Endothelial cell of umbilical vein (primary cell): ENCODE data around the gene CDC45. TPM values are rescaled to one million over a fixed set of nuclear protein-coding genes. Genes with fewer than 3 reads are reported as not detected.

Experiments used
- BruUV-seq: library from RNA; stranded (reverse); fragments of 400-500 nt; replicated peaks from 2 replicates; lab custom pipeline; 2021; lab: Mats Ljungman, UMichigan
- CTCF ChIA-PET: fragments of 300-600, 350-600 bp; sonication (Branson Sonifier 250); formaldehyde crosslinking; loops from one replicate; lab custom pipeline; 2021; ENCODE audit warnings: antibody characterized with exemption, inconsistent platforms; lab: Charles Lee
- POLR2A ChIA-PET: fragments of 300-600, 350-600 bp; sonication (Branson Sonifier 250); formaldehyde crosslinking; loops from one replicate; lab custom pipeline; 2021; ENCODE audit warnings: antibody characterized with exemption, inconsistent platforms; lab: Charles Lee
- DNase-seq: peaks from one replicate; pipeline ENCODE4 v3.0.0-alpha.2; 2011; ENCODE audit warnings: low read depth, low spot score
- FAIRE-seq: peaks from 2 replicates; lab custom pipeline; 2011; peaks lifted over from hg19 to GRCh38; lab: Jason Lieb, UNC
- H2AFZ ChIP-seq: 2 replicates; pipeline ENCODE4 v1.6.0; 2012; ENCODE audit warnings: low read depth, low read length, control low read depth, inconsistent platforms
- H3K27ac ChIP-seq: 2 replicates; pipeline ENCODE4 v1.5.1; 2011; ENCODE audit warnings: low read depth, mild to moderate bottlenecking, control low read depth, low read length, moderate library complexity; ENCODE audit not compliant: insufficient read depth
- H3K27me3 ChIP-seq, 2 experiments: 2 replicates each; pipeline versions ENCODE4 v1.6.0 to v1.6.1; 2011; ENCODE audit warnings: low read length in 2 of 2, mixed read lengths in 1 of 2; ENCODE audit not compliant: control insufficient read depth in 2 of 2, insufficient read depth in 2 of 2
- H3K36me3 ChIP-seq, 2 experiments: 2 replicates in 1 of 2; 3 replicates in 1 of 2; pipeline ENCODE4 v1.5.1; 2011; ENCODE audit warnings: low read length in 2 of 2, mild to moderate bottlenecking in 1 of 2, moderate library complexity in 1 of 2; ENCODE audit not compliant: control insufficient read depth in 2 of 2, insufficient read depth in 2 of 2; ENCODE audit errors: extremely low read depth in 1 of 2
- H3K4me1 ChIP-seq: 3 replicates; pipeline ENCODE4 v1.5.1; 2011; ENCODE audit warnings: mild to moderate bottlenecking, low read length; ENCODE audit not compliant: control insufficient read depth, insufficient read depth; ENCODE audit errors: extremely low read depth
- H3K4me2 ChIP-seq: 2 replicates; pipeline ENCODE4 v1.6.1; 2011; ENCODE audit warnings: low read length, control low read depth, mixed read lengths; ENCODE audit not compliant: insufficient read depth
- H3K4me3 ChIP-seq, 3 experiments: fragments of 200-600 bp in 1 of 3; sonication (generic), shearing (Covaris generic) in 1 of 3; replicated peaks in 1 of 3; 2 replicates each; pipeline ENCODE4 v1.5.1; 2011 to 2016; ENCODE audit warnings: control low read depth in 3 of 3, low read length in 3 of 3, mild to moderate bottlenecking in 2 of 3, inconsistent platforms in 1 of 3, low read depth in 1 of 3, moderate library complexity in 1 of 3; ENCODE audit not compliant: insufficient read depth in 1 of 3
- H3K79me2 ChIP-seq: 2 replicates; pipeline ENCODE4 v1.6.0; 2012; ENCODE audit warnings: low read length, inconsistent platforms; ENCODE audit not compliant: control insufficient read depth, insufficient read depth
- H3K9ac ChIP-seq: replicated peaks from 2 replicates; pipeline ENCODE3; 2011; ENCODE audit warnings: low read length, control low read depth; ENCODE audit not compliant: insufficient read depth; ENCODE audit errors: extremely low read depth
- H3K9me1 ChIP-seq: replicated peaks from 3 replicates; pipeline ENCODE4 v1.6.0; 2011; ENCODE audit warnings: mild to moderate bottlenecking, low read length; ENCODE audit not compliant: control insufficient read depth, insufficient read depth; ENCODE audit errors: extremely low read depth
- H3K9me3 ChIP-seq: replicated peaks from 2 replicates; pipeline ENCODE4 v1.5.1; 2012; ENCODE audit warnings: low read length, inconsistent platforms; ENCODE audit not compliant: control insufficient read depth, insufficient read depth
- H4K20me1 ChIP-seq: replicated peaks from 2 replicates; pipeline ENCODE3; 2011; ENCODE audit warnings: mild to moderate bottlenecking, low read length; ENCODE audit not compliant: control insufficient read depth, insufficient read depth; ENCODE audit errors: extremely low read depth
- CTCF ChIP-seq, 2 donors: IDR thresholded peaks; 1 replicate in 1 of 2; 2 replicates in 1 of 2; pipeline ENCODE4 v1.5.1; 2011; ENCODE audit warnings: low read length in 2 of 2, mild to moderate bottlenecking in 2 of 2, moderate library complexity in 2 of 2, control low read depth in 1 of 2, inconsistent platforms in 1 of 2, low read depth in 1 of 2; ENCODE audit not compliant: insufficient read depth in 1 of 2; ENCODE audit errors: extremely low read depth in 1 of 2
- EZH2 ChIP-seq: IDR thresholded peaks from 2 replicates; pipeline ENCODE4 v1.6.1; 2012; ENCODE audit warnings: borderline replicate concordance, low read depth, mild to moderate bottlenecking, moderate library complexity, low read length, inconsistent platforms; ENCODE audit not compliant: severe bottlenecking
- FOS ChIP-seq: IDR thresholded peaks from 2 replicates; pipeline ENCODE4 v1.6.1; 2011; ENCODE audit warnings: mild to moderate bottlenecking, low read length, moderate library complexity, borderline replicate concordance; ENCODE audit not compliant: insufficient read depth
- GATA2 ChIP-seq: IDR thresholded peaks from 2 replicates; pipeline ENCODE4 v1.7.0; 2011; ENCODE audit warnings: low read depth, mild to moderate bottlenecking, moderate library complexity, mixed read lengths, low read length; ENCODE audit not compliant: insufficient read length, insufficient read depth
- JUN ChIP-seq: IDR thresholded peaks from 2 replicates; pipeline ENCODE4 v1.6.1; 2011; ENCODE audit warnings: borderline replicate concordance, low read depth; ENCODE audit not compliant: insufficient read length, insufficient read depth
- MYC ChIP-seq: IDR thresholded peaks from one replicate; pipeline ENCODE4 v1.6.1; 2011; ENCODE audit warnings: mild to moderate bottlenecking, low read depth, low read length
- POLR2A ChIP-seq: IDR thresholded peaks from 2 replicates; pipeline ENCODE4 v1.6.1; 2012; ENCODE audit warnings: low read depth, mild to moderate bottlenecking, control low read depth, low read length
- POLR2AphosphoS5 ChIP-seq: IDR thresholded peaks from 2 replicates; pipeline ENCODE4 v1.6.1; 2012; ENCODE audit warnings: low read depth, mild to moderate bottlenecking, control low read depth, low read length, moderate library complexity; ENCODE audit not compliant: insufficient read depth
- dilution Hi-C: fragments of 300-500 bp; cut with MboI; formaldehyde crosslinking; loops from one replicate; pipeline ENCODE4 v1.15.0; 2019; ENCODE audit warnings: low sequenced_read_pairs; ENCODE audit not compliant: extremely low pct_ligation_motif_present
- intact Hi-C: fragments of 100-400 bp; cut with micrococcal nuclease; formaldehyde crosslinking; loops from one replicate; pipeline ENCODE4 v1.10.0; 2022
- polyA plus RNA-seq, 4 experiments: library from polyadenylated mRNA; depleted of rRNA in 3 of 4; stranded (reverse) in 3 of 4; unstranded in 1 of 4; fragments of >200 nt; gene quantifications; 2 replicates each; pipeline versions ENCODE4 v1.2.1 to v1.2.3, GENCODE V29; 2011 to 2012; ENCODE audit warnings: missing spikeins in 1 of 4
- total RNA-seq: library from RNA; stranded (reverse); gene quantifications from 2 replicates; pipeline ENCODE4 v1.2.3, GENCODE V29; 2021
- TF ChIP-seq, protein P1 (sequence below): IDR thresholded peaks from 2 replicates; pipeline ENCODE4 v1.6.1; 2011; ENCODE audit not compliant: insufficient read depth, insufficient read length

Gene CDC45
- total and polyA plus RNA-seq, 2 donors (not counting 3 experiments of a cell fraction or from before 2014, with no cell fraction given), result 36.6 to 40.6 TPM

GRCh38 chr22:19569276-19569640 lies 89.5 kb downstream of the CDC45 start:
- Histone ChIP-seq H3K9me3 (no peaks in the 10 kb centered on the region), H4K20me1 (no peaks in the 10 kb centered on the region), H3K36me3 (no peaks in the 10 kb centered on the region), H3K27ac (no peak overlapping the region), H3K79me2 (no peaks in the 10 kb centered on the region), H3K4me1 (peaks cover 50% of the 10 kb centered on the region), H3K4me3 (no peak overlapping the region), H3K9ac (no peak overlapping the region), H2AFZ (no peak overlapping the region), H3K9me1 (no peaks in the 10 kb centered on the region), H3K4me2 (no peak overlapping the region), H3K27me3 (no peaks in the 10 kb centered on the region)
- no TSS peak for BruUV-seq
- CTCF ChIA-PET, result interaction anchor here (1.0 to 2.6 kb wide), 7 partner anchors 8 to 73 kb away, joined by 3 to 14 read pairs (median 3); partner anchors contain the start of gene CLDN5
- dilution Hi-C loops, result no loop called here
- POLR2A ChIA-PET, result interaction anchor here (1.3 kb wide), 1 partner anchor 10 kb away, joined by 3 read pairs; no protein-coding TSS in a partner anchor
- FAIRE-seq, result no peak
- no peak for DNase-seq
- TF ChIP-seq EZH2 (no peak), JUN (no peak)
- intact Hi-C loops, result no loop called here

- no TSS peak for BruUV-seq
- Histone ChIP-seq H3K36me3 (no peaks in the 10 kb centered on the region), H3K4me1 (peaks cover 50% of the 10 kb centered on the region), H3K27ac (no peak overlapping the region), H3K79me2 (no peaks in the 10 kb centered on the region), H2AFZ (no peak overlapping the region), H4K20me1 (no peaks in the 10 kb centered on the region), H3K9me3 (no peaks in the 10 kb centered on the region), H3K4me3 (no peak overlapping the region), H3K4me2 (no peak overlapping the region), H3K27me3 (no peaks in the 10 kb centered on the region), H3K9me1 (no peaks in the 10 kb centered on the region), H3K9ac (no peak overlapping the region)
- no peak for DNase-seq
- dilution Hi-C loops (no loop called here), intact Hi-C loops (no loop called here)
- no peak for FAIRE-seq
- CTCF ChIA-PET, result interaction anchor here (1.2 to 2.6 kb wide), 3 partner anchors 8 to 59 kb away, joined by 3 to 14 read pairs (median 13); no protein-coding TSS in a partner anchor
- TF ChIP-seq GATA2, result no peak
- TF ChIP-seq, protein P1, sequence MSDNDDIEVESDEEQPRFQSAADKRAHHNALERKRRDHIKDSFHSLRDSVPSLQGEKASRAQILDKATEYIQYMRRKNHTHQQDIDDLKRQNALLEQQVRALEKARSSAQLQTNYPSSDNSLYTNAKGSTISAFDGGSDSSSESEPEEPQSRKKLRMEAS, result no peak
- TF ChIP-seq MYC, result no peak
- TF ChIP-seq POLR2A, result no peak
- TF ChIP-seq POLR2AphosphoS5, result no peak
- TF ChIP-seq CTCF (IDR thresholded peaks at IDR 0.05; ENCODE audit: extremely low read depth in 1 of 2, insufficient read depth in 1 of 2, low read depth in 1 of 2, low read length in 2 of 2), result no peak
- no peak for TF ChIP-seq EZH2
- TF ChIP-seq JUN, result no peak
- no peak for TF ChIP-seq FOS
- POLR2A ChIA-PET, result no interaction called here
These were observed 90.3 kb downstream of the CDC45 start for GRCh38 chr22:19569976-19570375.
